Measurements from ENCODE around the gene NCOA6. TPM values are rescaled to one million over a fixed set of nuclear protein-coding genes. Genes with fewer than 3 reads are reported as not detected.
"Not testable (repeated sequence)": the region's sequence is repeated elsewhere in the genome, so short reads cannot be mapped to it uniquely, and the experiment has no call there.

NCOA6 gene
- total and polyA plus RNA-seq, 2 donors (not counting 1 experiment from before 2014, with no cell fraction given) = 8.1 to 12.0 TPM

DNA sequence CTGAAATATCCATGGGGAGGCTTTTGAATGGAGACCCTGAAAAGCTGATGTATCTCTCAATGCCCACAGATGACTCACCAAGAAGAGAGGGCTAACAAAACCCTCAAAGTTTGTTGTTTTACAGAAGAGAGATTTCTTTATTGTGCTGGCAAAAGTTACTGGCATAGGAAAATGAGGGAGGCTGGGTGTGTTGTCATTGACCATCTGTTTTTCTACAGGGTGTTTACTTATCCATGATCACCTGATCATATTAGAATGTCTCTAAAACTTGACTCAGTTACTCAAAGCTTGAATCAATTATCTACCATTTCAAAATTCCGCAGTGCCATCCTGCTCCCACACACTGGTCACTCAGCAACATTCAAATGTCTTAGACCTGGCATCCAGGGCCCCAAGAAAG, 9.8 kb downstream of the NCOA6 start:
- Histone ChIP-seq H3K4me2 (ENCODE audit: extremely low read depth, insufficient read depth, low read length) (peak overlapping the region; percentile 35), H3K4me1 (ENCODE audit: control insufficient read depth, extremely low read depth, insufficient read depth, low read length) (peaks cover 5% of the 10 kb centered on the region), H3K4me3 (replicated peaks in 1 of 4; ENCODE audit: control extremely low read depth in 1 of 4, insufficient read depth in 1 of 4, low read depth in 3 of 4, low read length in 4 of 4) (no peak overlapping the region), H3K27ac (ENCODE audit: insufficient read depth, low read length) (no peak overlapping the region), H3K9ac (ENCODE audit: insufficient read depth, low read length) (no peak overlapping the region), H3K27me3 (ENCODE audit: control insufficient read depth, insufficient read depth, low read length) (no peaks in the 10 kb centered on the region), H4K20me1 (ENCODE audit: control insufficient read depth, extremely low read depth, insufficient read depth, low read length) (no peaks in the 10 kb centered on the region), H3K36me3 (ENCODE audit: control insufficient read depth, insufficient read depth, low read length) (no peaks in the 10 kb centered on the region), H2AFZ (ENCODE audit: low read length) (no peak overlapping the region), H3K9me3 (ENCODE audit: control insufficient read depth, insufficient read depth, low read depth, low read length) (no peaks in the 10 kb centered on the region), H3K79me2 (ENCODE audit: control insufficient read depth, insufficient read depth, low read length) (peaks cover 84% of the 10 kb centered on the region)
- TF ChIP-seq EZH2 (IDR thresholded peaks at IDR 0.05; ENCODE audit: low read length, missing control alignments) = no peak
- TF ChIP-seq, protein P1, sequence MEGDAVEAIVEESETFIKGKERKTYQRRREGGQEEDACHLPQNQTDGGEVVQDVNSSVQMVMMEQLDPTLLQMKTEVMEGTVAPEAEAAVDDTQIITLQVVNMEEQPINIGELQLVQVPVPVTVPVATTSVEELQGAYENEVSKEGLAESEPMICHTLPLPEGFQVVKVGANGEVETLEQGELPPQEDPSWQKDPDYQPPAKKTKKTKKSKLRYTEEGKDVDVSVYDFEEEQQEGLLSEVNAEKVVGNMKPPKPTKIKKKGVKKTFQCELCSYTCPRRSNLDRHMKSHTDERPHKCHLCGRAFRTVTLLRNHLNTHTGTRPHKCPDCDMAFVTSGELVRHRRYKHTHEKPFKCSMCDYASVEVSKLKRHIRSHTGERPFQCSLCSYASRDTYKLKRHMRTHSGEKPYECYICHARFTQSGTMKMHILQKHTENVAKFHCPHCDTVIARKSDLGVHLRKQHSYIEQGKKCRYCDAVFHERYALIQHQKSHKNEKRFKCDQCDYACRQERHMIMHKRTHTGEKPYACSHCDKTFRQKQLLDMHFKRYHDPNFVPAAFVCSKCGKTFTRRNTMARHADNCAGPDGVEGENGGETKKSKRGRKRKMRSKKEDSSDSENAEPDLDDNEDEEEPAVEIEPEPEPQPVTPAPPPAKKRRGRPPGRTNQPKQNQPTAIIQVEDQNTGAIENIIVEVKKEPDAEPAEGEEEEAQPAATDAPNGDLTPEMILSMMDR (conservative IDR thresholded peaks at IDR 0.05 in 1 of 2, IDR thresholded peaks at IDR 0.05 in 1 of 2; ENCODE audit: low read depth in 1 of 2, low read length in 2 of 2) = no peak
- DNase-seq (ENCODE audit: low read depth in 2 of 2) = peak; percentile 8 to 12

DNA sequence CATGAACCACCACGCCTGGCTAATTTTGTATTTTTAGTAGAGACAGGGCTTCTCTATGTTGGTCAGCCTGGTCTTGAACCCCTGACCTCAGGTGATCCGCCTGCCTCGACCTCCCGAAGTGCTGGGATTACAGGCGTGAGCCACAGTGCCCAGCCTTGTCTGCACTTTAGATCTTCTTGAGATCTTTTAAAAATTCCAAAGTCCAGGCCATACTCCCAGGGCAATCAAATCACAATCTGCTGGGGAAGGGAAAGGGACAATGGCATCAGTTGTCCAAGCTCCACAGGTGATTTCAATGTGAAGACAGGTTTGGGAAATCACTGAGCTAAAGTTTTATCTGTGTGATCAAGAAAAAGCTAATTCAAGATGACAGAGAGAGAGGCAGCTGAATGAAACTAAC, 16.9 kb downstream of the NCOA6 start:
- H3K79me2 ChIP-seq (ENCODE audit: control insufficient read depth, insufficient read depth, low read length) = peaks cover 43% of the 10 kb centered on the region
- TF ChIP-seq, protein P1 (conservative IDR thresholded peaks at IDR 0.05 in 1 of 2, IDR thresholded peaks at IDR 0.05 in 1 of 2; ENCODE audit: low read depth in 1 of 2, low read length in 2 of 2) = no peak
- no peak for TF ChIP-seq EZH2 (IDR thresholded peaks at IDR 0.05; ENCODE audit: low read length, missing control alignments)
- H3K36me3 ChIP-seq (ENCODE audit: control insufficient read depth, insufficient read depth, low read length) = no peaks in the 10 kb centered on the region
- no peak for DNase-seq (ENCODE audit: low read depth in 2 of 2)
- H3K9ac ChIP-seq (ENCODE audit: insufficient read depth, low read length) = no peak overlapping the region
- no peaks in the 10 kb centered on the region for H4K20me1 ChIP-seq (ENCODE audit: control insufficient read depth, extremely low read depth, insufficient read depth, low read length)
- no peaks in the 10 kb centered on the region for H3K27me3 ChIP-seq (ENCODE audit: control insufficient read depth, insufficient read depth, low read length)
- no peak overlapping the region for H3K4me3 ChIP-seq (replicated peaks in 1 of 4; ENCODE audit: control extremely low read depth in 1 of 4, insufficient read depth in 1 of 4, low read depth in 3 of 4, low read length in 4 of 4)
- no peak overlapping the region for H3K4me2 ChIP-seq (ENCODE audit: extremely low read depth, insufficient read depth, low read length)
- H3K9me3 ChIP-seq (ENCODE audit: control insufficient read depth, insufficient read depth, low read depth, low read length) = no peaks in the 10 kb centered on the region
- H3K27ac ChIP-seq (ENCODE audit: insufficient read depth, low read length) = no peak overlapping the region
- H3K4me1 ChIP-seq (ENCODE audit: control insufficient read depth, extremely low read depth, insufficient read depth, low read length) = no peaks in the 10 kb centered on the region
- H2AFZ ChIP-seq (ENCODE audit: low read length) = no peak overlapping the region

DNA sequence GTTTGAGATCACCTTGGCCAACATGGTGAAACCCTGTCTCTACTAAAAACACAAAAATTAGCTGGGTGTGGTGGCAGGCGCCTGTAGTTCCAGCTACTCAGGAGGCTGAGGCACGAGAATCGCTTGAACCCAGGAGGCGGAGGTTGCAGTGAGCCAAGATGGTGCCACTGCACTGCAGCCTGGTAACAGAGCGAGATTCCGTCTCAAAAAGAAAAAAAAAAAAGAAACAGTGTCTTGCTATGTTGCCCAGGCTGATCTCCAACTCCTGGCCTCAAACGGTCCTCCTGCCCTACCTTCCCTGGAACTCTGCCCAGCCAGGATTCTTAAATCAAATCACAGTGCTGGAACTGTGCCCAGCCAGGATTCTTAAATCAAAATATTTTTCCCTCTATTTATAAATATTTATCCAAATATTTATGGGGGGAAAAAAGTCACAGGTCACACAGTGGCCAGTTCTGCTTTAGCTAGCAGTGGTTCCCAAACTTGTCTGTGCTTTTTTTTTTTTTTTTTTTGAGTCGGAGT, 17.4 kb downstream of the NCOA6 start:
- H3K79me2 ChIP-seq (ENCODE audit: control insufficient read depth, insufficient read depth, low read length) = peaks cover 41% of the 10 kb centered on the region
- not testable (repeated sequence) for H2AFZ ChIP-seq (ENCODE audit: low read length)

More for the DNA sequence above, 17.4 kb downstream of the NCOA6 start:
- not testable (repeated sequence) for H3K4me1 ChIP-seq (ENCODE audit: control insufficient read depth, extremely low read depth, insufficient read depth, low read length); H3K9me3 ChIP-seq (ENCODE audit: control insufficient read depth, insufficient read depth, low read depth, low read length); H4K20me1 ChIP-seq (ENCODE audit: control insufficient read depth, extremely low read depth, insufficient read depth, low read length); H3K36me3 ChIP-seq (ENCODE audit: control insufficient read depth, insufficient read depth, low read length); H3K27ac ChIP-seq (ENCODE audit: insufficient read depth, low read length); H3K9ac ChIP-seq (ENCODE audit: insufficient read depth, low read length); DNase-seq (ENCODE audit: low read depth in 2 of 2); H3K4me3 ChIP-seq (replicated peaks in 1 of 4; ENCODE audit: control extremely low read depth in 1 of 4, insufficient read depth in 1 of 4, low read depth in 3 of 4, low read length in 4 of 4); H3K27me3 ChIP-seq (ENCODE audit: control insufficient read depth, insufficient read depth, low read length); H3K4me2 ChIP-seq (ENCODE audit: extremely low read depth, insufficient read depth, low read length)
